GM19438 (cell line): ENCODE data around the gene OR1E1.
"Not testable (repeated sequence)": the region's sequence is repeated elsewhere in the genome, so short reads cannot be mapped to it uniquely, and the experiment has no call there.

ENCODE experiments used
- ATAC-seq: cut with Tn5 transposase; IDR thresholded peaks from one replicate; pipeline ENCODE4 v1.9.1; 2021; ENCODE audit warnings: low read depth; ENCODE audit not compliant: unreplicated experiment

Gene OR1E1, protein sequence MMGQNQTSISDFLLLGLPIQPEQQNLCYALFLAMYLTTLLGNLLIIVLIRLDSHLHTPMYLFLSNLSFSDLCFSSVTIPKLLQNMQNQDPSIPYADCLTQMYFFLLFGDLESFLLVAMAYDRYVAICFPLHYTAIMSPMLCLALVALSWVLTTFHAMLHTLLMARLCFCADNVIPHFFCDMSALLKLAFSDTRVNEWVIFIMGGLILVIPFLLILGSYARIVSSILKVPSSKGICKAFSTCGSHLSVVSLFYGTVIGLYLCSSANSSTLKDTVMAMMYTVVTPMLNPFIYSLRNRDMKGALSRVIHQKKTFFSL

DNA sequence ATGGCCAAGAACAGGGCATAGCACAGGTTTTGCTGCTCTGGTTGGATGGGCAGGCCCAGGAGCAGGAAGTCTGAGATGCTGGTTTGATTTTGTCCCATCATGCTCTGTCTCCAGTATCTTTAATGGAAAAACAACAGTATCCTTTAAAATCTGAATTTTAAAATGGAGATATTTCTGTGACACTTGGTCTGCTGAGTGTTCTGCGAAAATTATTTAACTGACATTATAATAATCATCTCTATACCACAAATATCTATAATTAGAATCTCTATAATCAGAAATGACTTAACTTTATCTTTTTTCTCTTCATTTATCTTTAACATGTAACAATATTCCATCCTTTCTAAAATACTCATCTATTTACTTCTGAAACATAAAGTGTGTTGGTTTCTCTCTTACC is at the start of gene OR1E1:
TSS of gene OR1E1 (minus strand) at position 101 of the 400 bp plus-strand sequence. CDS start at position 101, 0 bp downstream.
- ATAC-seq: no peak

DNA sequence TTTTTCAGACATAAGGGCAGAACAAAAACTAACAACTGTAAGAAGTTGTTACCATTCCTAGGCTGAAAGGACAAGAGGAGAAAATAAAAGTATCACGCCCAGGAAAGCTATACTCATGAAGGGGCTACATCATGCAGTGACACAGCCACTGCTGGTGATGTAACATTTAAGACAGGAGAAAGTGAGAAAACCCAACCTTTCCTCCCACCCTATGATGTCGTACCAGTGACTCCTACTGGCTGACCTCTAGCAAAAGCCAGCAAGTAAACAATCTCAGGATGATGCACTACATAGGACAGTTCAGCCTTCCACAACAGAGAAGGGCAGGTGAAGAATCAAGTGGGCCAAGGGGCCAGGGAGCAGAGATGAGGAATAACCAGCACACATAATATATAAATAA is 49.4 kb upstream of the OR1E1 start:
- ATAC-seq: no peak

DNA sequence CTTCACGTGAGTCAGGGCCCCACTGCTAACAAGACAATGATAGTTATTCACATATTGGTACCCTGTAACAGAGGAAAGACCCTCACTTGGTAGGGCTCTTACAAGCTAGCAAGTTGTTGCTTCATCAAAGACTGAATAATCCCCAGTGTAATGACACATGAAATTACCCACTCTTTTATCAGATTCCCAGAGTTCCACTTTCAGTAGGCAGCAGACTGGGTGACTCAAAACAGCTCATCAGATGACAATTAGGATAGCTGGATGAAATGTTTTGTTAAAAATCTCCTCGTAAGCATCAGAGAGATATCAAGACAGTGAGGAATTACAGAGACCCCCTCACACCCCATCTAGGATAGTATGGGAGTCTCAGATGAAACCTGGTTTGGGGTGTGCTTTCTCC is 42.2 kb upstream of the OR1E1 start:
- no peak for ATAC-seq

DNA sequence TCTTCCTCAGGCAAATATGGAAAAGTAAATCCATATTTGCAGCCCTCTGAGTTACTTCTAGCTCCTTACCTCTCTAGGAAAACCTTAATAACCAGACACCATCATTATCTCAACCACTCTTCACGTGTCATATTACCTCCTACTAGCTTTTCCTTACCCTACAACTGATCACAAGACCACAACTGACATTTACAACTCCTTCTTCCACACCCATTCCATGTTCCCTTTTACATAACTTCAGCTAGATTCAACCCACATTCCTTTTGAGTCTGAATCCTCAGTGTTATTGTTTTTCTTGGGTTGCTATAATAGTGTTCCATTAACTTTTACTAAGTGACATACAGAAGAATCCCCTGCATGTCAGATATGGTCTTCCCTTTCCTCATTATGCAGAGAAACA is 40.2 kb upstream of the OR1E1 start:
- no peak for ATAC-seq

DNA sequence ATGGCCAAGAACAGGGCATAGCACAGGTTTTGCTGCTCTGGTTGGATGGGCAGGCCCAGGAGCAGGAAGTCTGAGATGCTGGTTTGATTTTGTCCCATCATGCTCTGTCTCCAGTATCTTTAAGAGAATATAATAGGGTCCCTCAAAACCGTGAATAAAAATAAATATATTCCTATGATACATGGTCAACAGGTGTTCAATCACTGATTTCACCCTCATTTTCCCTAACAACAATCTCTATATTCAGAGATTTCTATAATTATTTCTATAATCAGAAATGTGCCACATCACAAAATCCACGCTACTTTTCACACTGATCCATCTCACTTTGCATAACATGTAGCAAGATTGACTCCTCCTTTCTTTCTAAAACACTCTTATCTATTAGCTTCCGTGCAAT is 35.5 kb upstream of the OR1E1 start, which contains the start of gene OR1E2:
TSS of gene OR1E2 (minus strand) at position 101 of the 400 bp plus-strand sequence. CDS start at position 101, 0 bp downstream.
- ATAC-seq: no peak

DNA sequence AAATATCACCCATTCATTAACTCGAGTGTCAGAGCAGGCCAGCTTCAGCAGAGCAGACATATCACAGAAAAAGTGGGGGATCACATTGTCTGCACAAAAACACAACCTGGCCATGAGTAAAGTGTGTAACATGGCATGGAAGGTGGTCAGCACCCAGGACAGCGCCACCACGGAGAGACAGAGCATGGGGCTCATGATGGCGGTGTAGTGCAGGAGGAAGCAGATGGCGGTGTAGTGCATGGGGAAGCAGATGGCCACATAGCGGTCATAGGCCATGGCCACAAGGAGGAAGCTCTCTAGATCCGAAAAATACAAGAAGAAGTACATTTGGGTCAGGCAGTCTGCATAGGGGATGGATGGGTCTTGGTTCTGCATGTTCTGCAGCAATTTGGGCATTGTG is 35.0 kb upstream of the OR1E1 start:
- not testable (repeated sequence) for ATAC-seq

DNA sequence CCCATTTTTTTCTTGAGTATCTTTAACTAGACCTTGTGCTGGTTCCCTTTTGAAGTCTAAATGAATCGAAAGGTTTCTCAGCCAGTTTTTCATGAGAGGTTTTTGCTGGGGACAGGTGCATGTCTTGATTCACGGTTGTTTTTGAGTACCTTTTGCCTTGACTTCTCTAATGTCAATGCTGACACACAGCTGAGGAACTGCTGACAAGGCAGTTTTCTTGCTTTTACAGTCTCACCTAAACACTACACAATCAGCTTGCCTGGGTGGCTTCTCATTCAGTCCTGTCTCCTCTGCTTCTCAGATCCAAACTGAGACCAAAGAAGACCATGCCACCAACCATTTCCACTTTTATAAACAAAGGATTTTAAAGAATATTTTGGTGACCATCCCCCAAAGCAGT is 20.0 kb upstream of the OR1E1 start:
- ATAC-seq: no peak

DNA sequence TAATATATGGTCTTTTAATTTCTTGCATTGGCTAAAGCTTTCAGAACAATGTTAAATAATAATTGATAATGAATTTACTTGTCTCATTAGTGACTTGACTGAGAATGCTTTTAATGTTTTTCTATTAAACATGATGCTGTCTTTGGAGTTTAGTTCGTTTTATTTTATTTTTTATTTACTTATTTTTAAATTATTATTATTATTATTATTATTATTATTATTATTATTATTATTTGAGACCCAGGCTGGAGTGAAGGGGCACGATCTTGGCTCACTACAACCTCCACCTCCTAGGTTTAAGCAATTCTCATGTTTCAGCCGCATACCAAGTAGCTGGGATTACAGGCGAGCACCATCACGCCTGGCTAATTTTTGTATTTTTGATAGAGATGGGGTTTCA is 17.4 kb upstream of the OR1E1 start:
- no peak for ATAC-seq

DNA sequence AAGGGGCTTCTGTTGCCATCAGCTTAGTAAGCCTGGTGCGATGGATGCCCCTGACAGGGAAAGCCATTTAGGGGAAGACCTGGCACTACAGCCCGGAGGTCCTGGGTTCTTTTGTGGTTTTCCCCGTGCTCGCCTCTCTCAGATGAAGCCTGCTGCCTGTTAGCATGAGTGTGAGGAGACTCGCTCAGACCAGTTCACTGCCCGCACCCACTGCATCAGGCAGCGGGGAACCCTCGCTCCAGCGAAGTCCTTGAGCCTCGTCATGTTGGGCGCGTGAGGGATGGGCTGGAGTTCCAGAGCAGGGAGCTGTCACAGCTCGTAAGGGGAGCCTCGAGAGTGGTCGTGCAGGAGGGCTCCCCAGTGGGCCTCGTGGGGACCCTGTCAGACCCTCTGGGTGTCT is 14.0 kb upstream of the OR1E1 start:
- not testable (repeated sequence) for ATAC-seq

DNA sequence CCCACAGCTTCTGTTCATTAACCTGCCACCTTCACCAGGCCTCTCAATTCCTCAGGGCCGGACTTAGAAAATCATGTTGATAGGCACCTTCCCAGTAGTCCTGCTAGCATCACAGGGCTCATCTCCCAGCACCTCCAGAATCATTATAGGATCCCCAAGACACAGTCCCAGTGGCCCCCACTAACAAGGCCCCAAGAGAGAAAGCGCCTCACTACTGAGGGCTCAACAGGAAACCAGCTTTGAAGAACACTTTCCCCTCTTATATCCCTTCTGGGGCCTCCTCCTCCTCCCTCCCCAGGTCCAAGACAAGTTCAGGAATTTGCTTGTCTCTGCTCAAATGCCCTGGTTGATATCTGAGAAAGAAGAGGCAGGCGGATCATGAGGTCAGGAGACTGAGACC is 12.9 kb upstream of the OR1E1 start, which contains the start of gene OR3A3:
TSS of gene OR3A3 (plus strand) at position 301 of the 400 bp plus-strand sequence.
- ATAC-seq: no peak

DNA sequence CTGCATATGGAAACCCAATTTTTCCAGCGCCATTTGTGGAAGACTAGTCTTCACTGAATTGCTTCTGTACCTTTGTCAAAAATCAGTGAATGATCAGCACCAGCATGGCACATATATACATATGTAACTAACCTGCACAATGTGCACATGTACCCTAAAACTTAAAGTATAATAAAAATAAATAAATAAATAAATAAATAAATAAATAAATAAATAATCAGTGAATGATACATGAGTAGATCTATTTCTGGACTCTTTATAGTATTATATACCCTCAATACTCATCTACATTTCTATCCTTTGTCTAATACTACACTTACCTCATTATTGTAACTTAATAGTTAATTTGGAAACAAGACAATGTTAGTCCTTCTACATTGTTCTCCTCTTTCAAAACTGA is 5.6 kb upstream of the OR1E1 start:
- not testable (repeated sequence) for ATAC-seq

DNA sequence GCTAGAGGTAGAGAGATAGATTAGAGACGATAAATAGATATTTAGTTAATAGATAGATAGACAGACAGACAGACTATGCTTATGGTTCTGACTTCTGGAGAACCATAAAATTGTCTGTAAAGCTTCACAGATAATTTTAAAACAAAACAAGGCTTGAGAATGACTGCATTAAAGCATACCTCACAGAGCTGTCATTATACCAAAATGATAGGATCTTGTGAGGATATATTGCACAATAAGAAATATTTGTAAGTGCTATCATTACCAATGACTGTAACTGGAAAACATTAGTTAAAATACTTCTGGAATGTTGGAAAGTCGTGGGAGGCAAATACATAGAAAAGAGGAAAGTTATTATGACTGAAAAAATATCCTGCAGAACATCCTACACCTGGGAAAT is 3.6 kb upstream of the OR1E1 start:
- no peak for ATAC-seq

DNA sequence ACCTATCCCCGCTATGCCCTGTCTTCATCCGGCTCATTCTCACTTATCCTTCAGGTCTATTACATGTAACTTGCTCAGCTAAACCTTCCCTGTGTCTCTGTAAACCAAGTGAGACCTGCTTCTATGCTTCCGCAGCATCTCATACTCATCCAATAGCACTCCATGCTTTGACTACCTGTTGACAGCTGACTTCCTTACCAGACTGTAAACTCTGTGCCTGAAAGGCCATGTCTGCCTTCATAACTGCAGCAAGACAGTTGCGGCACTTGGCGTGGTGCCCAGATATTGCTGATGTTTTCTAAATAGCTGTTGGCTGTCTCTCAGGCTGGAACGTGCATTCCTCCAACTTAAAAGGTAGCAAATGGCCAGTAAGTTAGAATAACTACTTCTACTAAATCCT is 1.8 kb upstream of the OR1E1 start:
- no peak for ATAC-seq

DNA sequence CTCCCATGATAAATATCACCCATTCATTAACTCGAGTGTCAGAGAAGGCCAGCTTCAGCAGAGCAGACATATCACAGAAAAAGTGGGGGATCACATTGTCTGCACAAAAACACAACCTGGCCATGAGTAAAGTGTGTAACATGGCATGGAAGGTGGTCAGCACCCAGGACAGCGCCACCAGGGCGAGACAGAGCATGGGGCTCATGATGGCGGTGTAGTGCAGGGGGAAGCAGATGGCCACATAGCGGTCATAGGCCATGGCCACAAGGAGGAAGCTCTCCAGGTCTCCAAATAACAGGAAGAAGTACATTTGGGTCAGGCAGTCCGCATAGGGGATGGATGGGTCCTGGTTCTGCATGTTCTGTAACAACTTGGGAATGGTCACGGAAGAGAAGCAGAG is 409 bp downstream of the OR1E1 start:
- ATAC-seq: not testable (repeated sequence)

DNA sequence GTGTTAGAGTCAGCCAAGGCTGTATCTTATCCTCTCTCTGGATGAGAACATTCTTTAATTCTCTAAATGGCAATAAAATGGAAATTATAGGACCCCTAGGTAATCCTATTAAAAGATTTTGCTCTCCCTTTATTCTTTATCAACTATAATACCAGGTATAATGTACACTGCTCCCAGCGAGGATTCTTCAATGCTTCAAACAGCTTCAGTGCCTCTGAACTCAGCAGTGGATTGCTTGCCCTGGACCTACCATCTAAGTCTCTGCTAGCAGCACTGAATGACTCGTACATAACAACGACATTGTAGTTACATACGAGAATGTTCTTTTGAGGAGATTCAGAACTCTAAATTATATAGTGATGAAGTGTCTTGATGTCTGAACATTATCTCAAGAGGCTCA is 8.4 kb downstream of the OR1E1 start:
- no peak for ATAC-seq

DNA sequence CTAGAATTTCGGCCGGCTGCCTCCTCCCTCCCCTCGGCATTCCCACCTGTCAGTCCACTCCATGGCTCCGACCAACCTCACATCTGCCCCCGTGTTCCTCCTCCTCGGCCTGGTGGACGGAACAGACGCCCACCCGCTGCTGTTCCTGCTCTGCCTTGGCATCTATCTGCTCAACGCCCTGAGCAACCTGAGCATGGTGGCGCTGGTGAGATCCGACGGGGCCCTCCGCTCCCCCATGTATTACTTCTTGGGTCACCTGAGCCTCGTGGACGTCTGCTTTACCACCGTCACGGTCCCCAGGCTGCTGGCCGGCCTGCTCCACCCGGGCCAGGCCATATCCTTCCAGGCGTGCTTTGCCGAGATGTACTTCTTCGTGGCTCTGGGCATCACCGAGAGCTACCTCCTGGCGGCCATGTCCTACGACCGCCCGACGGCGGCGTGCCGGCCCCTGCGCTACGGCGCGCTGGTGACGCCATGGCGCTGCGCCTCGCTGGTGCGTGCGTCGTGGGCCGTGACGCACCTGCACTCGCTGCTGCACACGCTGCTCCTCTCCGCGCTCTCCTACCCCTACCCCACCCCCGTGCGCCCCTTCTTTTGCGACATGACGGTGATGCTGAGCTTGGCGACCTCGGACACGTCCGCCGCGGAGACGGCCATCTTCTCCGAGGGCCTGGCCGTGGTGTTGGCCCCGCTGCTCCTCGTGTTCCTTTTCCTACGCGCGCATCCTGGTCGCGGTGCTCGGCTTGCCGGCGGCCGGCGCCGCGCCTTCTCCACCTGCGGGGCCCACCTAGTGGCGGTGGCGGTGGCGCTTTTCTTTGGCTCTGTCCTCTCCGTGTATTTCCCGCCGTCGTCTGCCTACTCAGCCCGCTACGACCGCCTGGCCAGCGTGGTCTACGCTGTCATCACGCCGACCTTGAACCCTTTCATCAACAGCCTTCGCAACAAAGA is 12.1 kb downstream of the OR1E1 start, which contains the start of gene OR3A2:
TSS of gene OR3A2 (minus strand) at position 440 of the 948 bp plus-strand sequence.
- ATAC-seq: no peak

DNA sequence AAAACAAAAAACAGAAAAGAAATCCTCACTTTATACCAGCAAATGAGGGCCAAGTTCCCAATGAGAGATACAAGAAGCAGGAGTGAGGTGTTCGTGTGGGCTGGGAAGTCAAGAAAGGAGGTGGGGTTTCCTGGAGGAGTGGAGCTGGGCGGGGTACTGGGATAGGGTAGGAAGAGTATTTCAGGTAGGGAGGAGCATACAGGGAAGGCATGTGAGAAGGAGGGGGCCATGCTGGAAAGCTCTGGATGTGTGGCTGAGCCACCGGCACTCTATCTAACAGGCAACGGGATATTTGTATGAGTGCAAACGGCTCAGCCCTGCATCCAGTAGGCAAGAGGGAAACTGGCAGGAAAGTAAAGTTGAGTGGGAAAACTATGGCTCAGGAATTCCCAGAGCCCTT is 16.3 kb downstream of the OR1E1 start:
- ATAC-seq: no peak

DNA sequence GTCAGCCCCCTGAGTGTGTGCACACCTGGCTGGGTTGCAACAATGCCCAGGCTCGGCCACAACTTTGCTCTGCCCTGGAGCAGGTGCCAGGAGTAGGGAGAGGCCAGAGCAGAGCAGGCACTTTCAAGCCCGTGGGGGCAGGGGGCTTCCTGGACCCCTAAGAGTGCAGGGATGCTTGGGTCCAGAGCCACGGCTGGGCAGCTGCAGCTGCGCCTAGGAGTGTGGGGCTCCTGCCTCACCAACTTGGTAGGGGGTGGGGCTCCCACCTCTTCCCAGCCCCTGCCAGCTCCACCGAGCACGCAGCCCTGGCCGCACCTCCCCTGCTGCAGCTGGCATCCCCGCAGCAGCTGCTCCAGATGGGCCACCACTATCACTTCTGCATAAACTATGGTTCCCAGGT is 19.9 kb downstream of the OR1E1 start:
- ATAC-seq: no peak

DNA sequence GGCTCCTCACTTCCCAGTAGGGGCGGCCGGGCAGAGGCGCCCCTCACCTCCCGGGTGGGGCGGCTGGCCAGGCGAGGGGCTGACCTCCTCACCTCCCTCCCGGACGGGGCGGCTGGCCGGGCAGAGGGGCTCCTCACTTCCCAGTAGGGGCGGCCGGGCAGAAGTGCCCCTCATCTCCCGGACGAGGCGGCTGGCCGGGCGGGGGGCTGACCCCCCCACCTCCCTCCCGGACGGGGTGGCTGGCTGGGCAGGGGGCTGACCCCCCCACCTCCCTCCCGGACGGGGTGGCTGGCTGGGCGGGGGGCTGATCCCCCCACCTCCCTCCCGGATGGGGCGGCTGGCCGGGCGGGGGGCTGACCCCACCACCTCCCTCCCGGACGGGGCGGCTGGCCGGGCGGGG is 27.0 kb downstream of the OR1E1 start:
- not testable (repeated sequence) for ATAC-seq
